ENCODE data around the gene ZNF423.
"Not testable (repeated sequence)": the region's sequence is repeated elsewhere in the genome, so short reads cannot be mapped to it uniquely, and the experiment has no call there.

The ZNF423 gene

DNA sequence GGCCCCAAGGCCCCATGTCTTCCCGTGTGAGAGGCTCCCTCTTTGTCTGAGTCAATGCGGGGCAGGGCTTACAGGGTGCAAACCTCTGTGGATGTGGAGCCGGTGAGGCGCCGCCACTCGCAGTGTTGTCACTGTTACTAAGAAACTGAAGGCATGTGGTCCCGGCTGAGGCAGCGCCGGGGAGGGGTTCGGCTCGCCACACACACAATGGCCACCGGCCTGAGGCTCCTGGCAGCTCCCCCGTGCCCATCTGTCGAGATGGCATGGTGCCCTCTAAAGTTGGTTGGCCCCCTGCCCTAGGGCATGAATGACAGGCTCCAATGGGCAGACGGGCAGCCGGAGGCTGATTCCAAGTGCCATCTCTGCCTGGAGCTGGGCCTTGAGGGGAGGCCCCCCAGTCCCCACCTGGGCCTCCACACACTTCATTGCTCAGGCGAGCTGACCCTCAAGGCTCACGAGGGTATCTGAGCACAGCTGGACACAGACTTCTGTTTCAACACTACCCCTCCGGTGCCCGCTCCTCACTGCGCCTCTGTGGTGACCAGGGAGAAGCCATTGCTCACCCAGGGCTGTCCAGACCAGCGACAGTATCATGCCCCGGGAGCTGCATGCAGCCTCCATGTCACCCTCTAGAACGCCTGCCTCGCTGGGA, 345.1 kb downstream of the ZNF423 start:
- H3K27ac ChIP-seq (ENCODE audit: low read length): peak overlapping the region; percentile 8
- no peaks in the 10 kb centered on the region for H4K20me1 ChIP-seq (ENCODE audit: insufficient read depth, low read length)
- H3K9me3 ChIP-seq (ENCODE audit: insufficient read depth, low read length, severe bottlenecking): no peaks in the 10 kb centered on the region
- DNase-seq (no peak), ATAC-seq (ENCODE audit: insufficient read depth, low read depth) (no peak)
- H3K9ac ChIP-seq (ENCODE audit: low read depth, low read length): no peak overlapping the region
- no peak overlapping the region for H3K4me3 ChIP-seq (ENCODE audit: low read depth in 1 of 2, low read length in 2 of 2)
- no peak overlapping the region for H3K4me2 ChIP-seq (ENCODE audit: insufficient read depth, low read length)
- H3K79me2 ChIP-seq (ENCODE audit: insufficient read depth, low read length): no peaks in the 10 kb centered on the region
- no peaks in the 10 kb centered on the region for H3K27me3 ChIP-seq (ENCODE audit: insufficient read depth, low read length, poor library complexity)
- no peak overlapping the region for H2AFZ ChIP-seq (ENCODE audit: low read depth, low read length)
- H3K4me1 ChIP-seq (ENCODE audit: insufficient read depth, low read length): no peaks in the 10 kb centered on the region
- H3K36me3 ChIP-seq (ENCODE audit: insufficient read depth, low read length): no peaks in the 10 kb centered on the region
- TF ChIP-seq EZH2 (IDR thresholded peaks at IDR 0.05; ENCODE audit: borderline replicate concordance, low read depth, low read length, severe bottlenecking): no peak
- TF ChIP-seq, protein P1, sequence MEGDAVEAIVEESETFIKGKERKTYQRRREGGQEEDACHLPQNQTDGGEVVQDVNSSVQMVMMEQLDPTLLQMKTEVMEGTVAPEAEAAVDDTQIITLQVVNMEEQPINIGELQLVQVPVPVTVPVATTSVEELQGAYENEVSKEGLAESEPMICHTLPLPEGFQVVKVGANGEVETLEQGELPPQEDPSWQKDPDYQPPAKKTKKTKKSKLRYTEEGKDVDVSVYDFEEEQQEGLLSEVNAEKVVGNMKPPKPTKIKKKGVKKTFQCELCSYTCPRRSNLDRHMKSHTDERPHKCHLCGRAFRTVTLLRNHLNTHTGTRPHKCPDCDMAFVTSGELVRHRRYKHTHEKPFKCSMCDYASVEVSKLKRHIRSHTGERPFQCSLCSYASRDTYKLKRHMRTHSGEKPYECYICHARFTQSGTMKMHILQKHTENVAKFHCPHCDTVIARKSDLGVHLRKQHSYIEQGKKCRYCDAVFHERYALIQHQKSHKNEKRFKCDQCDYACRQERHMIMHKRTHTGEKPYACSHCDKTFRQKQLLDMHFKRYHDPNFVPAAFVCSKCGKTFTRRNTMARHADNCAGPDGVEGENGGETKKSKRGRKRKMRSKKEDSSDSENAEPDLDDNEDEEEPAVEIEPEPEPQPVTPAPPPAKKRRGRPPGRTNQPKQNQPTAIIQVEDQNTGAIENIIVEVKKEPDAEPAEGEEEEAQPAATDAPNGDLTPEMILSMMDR (IDR thresholded peaks at IDR 0.05; ENCODE audit: borderline replicate concordance, extremely low read depth, low read length, poor library complexity, severe bottlenecking): no peak

DNA sequence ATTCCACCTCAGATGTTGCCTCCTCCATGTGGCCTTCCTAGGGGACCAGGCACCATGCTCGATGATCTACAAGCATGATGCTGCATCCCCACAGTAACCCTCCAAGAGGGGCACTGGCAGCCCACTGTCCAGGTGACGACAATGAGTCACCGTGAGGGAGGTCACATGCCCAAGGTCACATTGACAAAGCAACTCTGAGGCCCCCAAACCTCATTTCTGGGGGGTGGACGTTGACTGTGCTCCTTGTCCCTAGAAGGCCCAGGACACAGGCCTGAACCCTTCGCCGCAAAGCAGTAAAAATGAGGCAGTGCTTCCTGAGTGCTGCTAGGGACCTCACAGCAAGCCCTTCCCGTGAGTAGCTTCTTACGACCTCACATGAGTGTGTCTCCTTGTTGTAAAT, 345.8 kb downstream of the ZNF423 start:
- Histone ChIP-seq H3K27ac (ENCODE audit: low read length) (no peak overlapping the region), H3K36me3 (ENCODE audit: insufficient read depth, low read length) (no peaks in the 10 kb centered on the region), H3K4me3 (ENCODE audit: low read depth in 1 of 2, low read length in 2 of 2) (no peak overlapping the region), H3K27me3 (ENCODE audit: insufficient read depth, low read length, poor library complexity) (no peaks in the 10 kb centered on the region), H2AFZ (ENCODE audit: low read depth, low read length) (no peak overlapping the region), H4K20me1 (ENCODE audit: insufficient read depth, low read length) (no peaks in the 10 kb centered on the region), H3K9me3 (ENCODE audit: insufficient read depth, low read length, severe bottlenecking) (no peaks in the 10 kb centered on the region), H3K79me2 (ENCODE audit: insufficient read depth, low read length) (no peaks in the 10 kb centered on the region), H3K4me2 (ENCODE audit: insufficient read depth, low read length) (no peak overlapping the region), H3K4me1 (ENCODE audit: insufficient read depth, low read length) (no peaks in the 10 kb centered on the region), H3K9ac (ENCODE audit: low read depth, low read length) (no peak overlapping the region)
- ATAC-seq (ENCODE audit: insufficient read depth, low read depth): no peak
- no peak for DNase-seq
- TF ChIP-seq, protein P1 (IDR thresholded peaks at IDR 0.05; ENCODE audit: borderline replicate concordance, extremely low read depth, low read length, poor library complexity, severe bottlenecking): no peak
- TF ChIP-seq EZH2 (IDR thresholded peaks at IDR 0.05; ENCODE audit: borderline replicate concordance, low read depth, low read length, severe bottlenecking): no peak

DNA sequence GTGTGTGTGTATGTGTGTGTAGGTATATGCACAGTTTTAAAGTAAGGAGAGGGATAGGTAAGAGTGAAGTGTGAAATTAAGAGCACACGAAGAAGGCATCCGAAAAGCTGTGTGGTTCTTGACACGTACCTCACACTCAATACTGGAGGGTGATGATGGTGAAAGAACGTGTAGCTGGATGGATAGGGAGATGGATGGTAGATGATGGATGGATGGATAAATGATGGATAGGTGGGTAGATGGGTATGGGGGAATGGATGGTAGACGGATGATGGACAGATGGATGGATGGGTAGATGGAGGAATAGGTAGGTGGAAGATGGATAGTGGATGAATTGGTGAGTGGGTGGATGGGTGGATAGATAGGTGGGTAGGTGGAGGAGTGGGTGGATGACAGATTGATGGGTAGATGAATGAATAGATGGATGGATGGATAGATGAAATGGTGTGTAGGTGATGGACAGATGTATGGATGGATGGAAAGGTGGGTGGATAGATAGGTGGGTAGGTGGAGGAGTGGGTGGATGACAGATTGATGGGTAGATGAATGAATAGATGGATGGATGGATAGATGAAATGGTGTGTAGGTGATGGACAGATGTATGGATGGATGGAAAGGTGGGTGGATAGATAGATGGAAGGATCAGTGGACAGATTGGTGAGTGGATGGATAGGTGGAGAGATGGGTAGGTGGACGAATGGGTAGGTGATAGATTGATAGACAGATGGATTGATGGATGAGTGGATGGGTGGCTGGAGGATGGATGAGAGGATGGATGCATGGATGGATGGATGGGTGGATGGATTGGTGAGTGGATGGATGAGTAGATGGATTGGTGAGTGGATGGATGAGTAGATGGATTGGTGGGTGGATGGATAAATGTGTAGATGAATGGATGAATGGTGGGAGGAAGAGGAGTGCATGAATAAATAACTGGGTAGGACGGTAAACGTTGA, 349.6 kb downstream of the ZNF423 start:
- H3K36me3 ChIP-seq (ENCODE audit: insufficient read depth, low read length); H2AFZ ChIP-seq (ENCODE audit: low read depth, low read length); ATAC-seq (ENCODE audit: insufficient read depth, low read depth); H3K9ac ChIP-seq (ENCODE audit: low read depth, low read length); H3K27me3 ChIP-seq (ENCODE audit: insufficient read depth, low read length, poor library complexity); H3K4me3 ChIP-seq (ENCODE audit: low read depth in 1 of 2, low read length in 2 of 2); H4K20me1 ChIP-seq (ENCODE audit: insufficient read depth, low read length); H3K27ac ChIP-seq (ENCODE audit: low read length); H3K4me2 ChIP-seq (ENCODE audit: insufficient read depth, low read length); H3K9me3 ChIP-seq (ENCODE audit: insufficient read depth, low read length, severe bottlenecking); H3K79me2 ChIP-seq (ENCODE audit: insufficient read depth, low read length); H3K4me1 ChIP-seq (ENCODE audit: insufficient read depth, low read length); DNase-seq: not testable (repeated sequence)

DNA sequence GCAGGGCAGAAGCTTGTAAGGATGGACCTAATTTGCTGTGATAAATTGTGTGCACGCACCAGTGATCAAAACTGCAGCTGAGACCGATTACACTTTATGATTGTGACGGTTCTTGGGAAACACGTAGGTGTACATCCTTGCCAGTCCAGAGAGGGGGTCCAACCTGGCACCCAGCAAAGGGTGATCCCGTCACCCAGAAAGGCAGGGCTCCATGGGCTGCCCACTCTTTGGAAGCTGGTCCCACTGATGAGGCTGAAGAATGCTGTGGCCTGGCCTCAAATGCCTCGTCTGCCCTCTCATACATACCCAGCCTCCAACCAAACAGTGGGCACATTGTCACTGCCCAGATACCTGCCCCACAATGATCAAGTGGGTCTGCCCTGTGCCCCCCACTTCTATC, 350.4 kb downstream of the ZNF423 start:
- H3K36me3 ChIP-seq (ENCODE audit: insufficient read depth, low read length): no peaks in the 10 kb centered on the region
- no peaks in the 10 kb centered on the region for H4K20me1 ChIP-seq (ENCODE audit: insufficient read depth, low read length)
- no peak overlapping the region for H3K27ac ChIP-seq (ENCODE audit: low read length)
- no peak overlapping the region for H3K4me2 ChIP-seq (ENCODE audit: insufficient read depth, low read length)
- H3K4me3 ChIP-seq (ENCODE audit: low read depth in 1 of 2, low read length in 2 of 2): no peak overlapping the region
- no peaks in the 10 kb centered on the region for H3K4me1 ChIP-seq (ENCODE audit: insufficient read depth, low read length)
- H2AFZ ChIP-seq (ENCODE audit: low read depth, low read length): no peak overlapping the region
- no peak overlapping the region for H3K9ac ChIP-seq (ENCODE audit: low read depth, low read length)
- no peak for ATAC-seq (ENCODE audit: insufficient read depth, low read depth)
- no peaks in the 10 kb centered on the region for H3K27me3 ChIP-seq (ENCODE audit: insufficient read depth, low read length, poor library complexity)
- no peak for DNase-seq
- no peaks in the 10 kb centered on the region for H3K79me2 ChIP-seq (ENCODE audit: insufficient read depth, low read length)
- TF ChIP-seq EZH2 (IDR thresholded peaks at IDR 0.05; ENCODE audit: borderline replicate concordance, low read depth, low read length, severe bottlenecking): no peak
- TF ChIP-seq, protein P1 (IDR thresholded peaks at IDR 0.05; ENCODE audit: borderline replicate concordance, extremely low read depth, low read length, poor library complexity, severe bottlenecking): no peak
- no peaks in the 10 kb centered on the region for H3K9me3 ChIP-seq (ENCODE audit: insufficient read depth, low read length, severe bottlenecking)
